GM20431 (cell line): ENCODE measurements around the gene MSX1.

Experiments
- in situ Hi-C: fragments of 300-500 bp; cut with MseI, MboI; formaldehyde crosslinking; loops from one replicate; pipeline ENCODE4 v1.15.0; 2020; ENCODE audit warnings: low sequenced_read_pairs; ENCODE audit not compliant: unreplicated experiment

MSX1 gene

GRCh38 chr4:4856071-4857000, 3.1 kb upstream of the MSX1 start:
- in situ Hi-C loops, result no loop called here

GRCh38 chr4:4857001-4857808, 2.3 kb upstream of the MSX1 start:
- in situ Hi-C loops, result no loop called here

GRCh38 chr4:4857809-4858508, 1.5 kb upstream of the MSX1 start:
- in situ Hi-C loops, result no loop called here

GRCh38 chr4:4858527-4859324, 739 bp upstream of the MSX1 start:
- in situ Hi-C loops, result no loop called here

- in situ Hi-C loops, result no loop called here
Observed at GRCh38 chr4:4859799-4860599, 534 bp downstream of the MSX1 start.

GRCh38 chr4:4860600-4861389, 1.3 kb downstream of the MSX1 start:
- in situ Hi-C loops, result no loop called here

GRCh38 chr4:4861390-4862018, 2.0 kb downstream of the MSX1 start:
- in situ Hi-C loops, result no loop called here

GRCh38 chr4:4862071-4862551, 2.6 kb downstream of the MSX1 start:
- in situ Hi-C loops, result no loop called here

GRCh38 chr4:4862665-4863482, 3.4 kb downstream of the MSX1 start:
- in situ Hi-C loops, result no loop called here

GRCh38 chr4:4864443-4864939, 5.0 kb downstream of the MSX1 start:
- in situ Hi-C loops, result no loop called here

GRCh38 chr4:4864940-4865704, 5.7 kb downstream of the MSX1 start:
- in situ Hi-C loops, result no loop called here

- in situ Hi-C loops, result no loop called here
Observed at GRCh38 chr4:4865705-4866123, 6.2 kb downstream of the MSX1 start.

- in situ Hi-C loops, result no loop called here
Observed at GRCh38 chr4:4866124-4866865, 6.8 kb downstream of the MSX1 start.

GRCh38 chr4:4866866-4867374, 7.5 kb downstream of the MSX1 start:
- in situ Hi-C loops, result no loop called here
